Measurements from ENCODE around the gene DPEP2NB.
"Not testable (repeated sequence)": the region's sequence is repeated elsewhere in the genome, so short reads cannot be mapped to it uniquely, and the experiment has no call there.

The DPEP2NB gene

GRCh38 chr16:68015681-68016080, at the start of gene DPEP2NB:
TSS of gene DPEP2NB (minus strand) at chr16:68015911. CDS start at chr16:68015770, 141 bp downstream.
- no peak for DNase-seq

GRCh38 chr16:68064791-68065365, 49.2 kb upstream of the DPEP2NB start:
- DNase-seq: peak; percentile 25 to 70

GRCh38 chr16:68062910-68063393, 47.2 kb upstream of the DPEP2NB start:
- no peak for DNase-seq

- DNase-seq: no peak
Measured at GRCh38 chr16:68061396-68061795, 45.7 kb upstream of the DPEP2NB start.

GRCh38 chr16:68059804-68060203, 44.1 kb upstream of the DPEP2NB start:
- no peak for DNase-seq

- no peak for DNase-seq
Measured at GRCh38 chr16:68055395-68055794, 39.7 kb upstream of the DPEP2NB start.

- no peak for DNase-seq
Measured at GRCh38 chr16:68049449-68049848, 33.7 kb upstream of the DPEP2NB start.

GRCh38 chr16:68047987-68048386, 32.3 kb upstream of the DPEP2NB start:
- DNase-seq: no peak

- DNase-seq: no peak
Measured at GRCh38 chr16:68046106-68046505, 30.4 kb upstream of the DPEP2NB start.

GRCh38 chr16:68041783-68042182, 26.1 kb upstream of the DPEP2NB start:
- DNase-seq: no peak

GRCh38 chr16:68040506-68041288, 25.0 kb upstream of the DPEP2NB start:
- DNase-seq: peak; percentile 61 to 75

GRCh38 chr16:68037841-68038597, 22.3 kb upstream of the DPEP2NB start:
- peak in 1 of 2 donors; percentile 30 for DNase-seq

- DNase-seq: no peak
Measured at GRCh38 chr16:68035227-68035626, 19.5 kb upstream of the DPEP2NB start.

GRCh38 chr16:68033101-68033500, 17.4 kb upstream of the DPEP2NB start:
- no peak for DNase-seq

- no peak for DNase-seq
Measured at GRCh38 chr16:68031951-68032350, 16.2 kb upstream of the DPEP2NB start.

GRCh38 chr16:68030108-68030507, 14.4 kb upstream of the DPEP2NB start:
- DNase-seq: not testable (repeated sequence)

GRCh38 chr16:68028996-68029395, 13.3 kb upstream of the DPEP2NB start:
- no peak for DNase-seq

GRCh38 chr16:68022728-68023537, 7.2 kb upstream of the DPEP2NB start, which contains the start of the genes DDX28 and DUS2:
TSS of gene DDX28 (minus strand) at chr16:68023232. CDS start at chr16:68023202, 30 bp downstream.
TSS of gene DUS2 (plus strand) at chr16:68023284. CDS start at chr16:68038024, 14,740 bp downstream.
- DNase-seq: peak; percentile 88 to 90

GRCh38 chr16:68022278-68022727, 6.6 kb upstream of the DPEP2NB start:
- no peak for DNase-seq

- DNase-seq: no peak
Measured at GRCh38 chr16:68021490-68021889, 5.8 kb upstream of the DPEP2NB start.

GRCh38 chr16:68019167-68019680, 3.5 kb upstream of the DPEP2NB start:
- no peak for DNase-seq

- peak in 1 of 2 donors; percentile 41 for DNase-seq
Measured at GRCh38 chr16:68013440-68013839, 2.3 kb downstream of the DPEP2NB start.
